Measurements from ENCODE around the gene BABAM2. TPM values are rescaled to one million over a fixed set of nuclear protein-coding genes. Genes with fewer than 3 reads are reported as not detected.

BABAM2 gene
- total and polyA plus RNA-seq, 10 of the 15 experiments (the other 5 are each of a cell fraction or from before 2014, with no cell fraction given), result 30.7 to 59.9 (median 44.5) TPM

GRCh38 chr2:27946530-27947060, 56.1 kb downstream of the BABAM2 start:
- 76% methylated on average over 5 of the region's 5 CpGs for WGBS (ENCODE audit: insufficient coverage, insufficient replicate concordance, low lambda C conversion rate, missing lambda C conversion rate)
- no peaks in the 10 kb centered on the region; the same call in 2 of the 3 replicates for H3K9me3 ChIP-seq (replicated peaks; ENCODE audit: control insufficient read depth, insufficient read depth, low read length)
- H3K4me1 ChIP-seq (ENCODE audit: control insufficient read depth, insufficient read depth, low read length), result no peaks in the 10 kb centered on the region
- H3K27ac ChIP-seq (ENCODE audit: control insufficient read depth, insufficient read depth), result no peak overlapping the region
- DNase-seq (ENCODE audit: low read depth, low spot score) (no peak), FAIRE-seq (no peak), ATAC-seq (no peak)
- H2AFZ ChIP-seq (ENCODE audit: control insufficient read depth, low read depth, low read length), result no peak overlapping the region
- intact Hi-C loops (cut with micrococcal nuclease; ENCODE audit: unreplicated experiment) (no loop called here), in situ Hi-C loops (cut with MboI) (no loop called here)
- no peak overlapping the region for H3K4me2 ChIP-seq (ENCODE audit: control insufficient read depth, insufficient read depth)
- RAD21 ChIA-PET (ENCODE audit: unreplicated experiment), result no interaction called here
- POLR2A ChIA-PET, result no interaction called here
- no peak overlapping the region for H3K9ac ChIP-seq (ENCODE audit: control insufficient read depth, insufficient read depth, low read length)
- SMC1A ChIA-PET (ENCODE audit: uncharacterized antibody, unreplicated experiment), result interaction anchor here (0.6 kb wide), 1 partner anchor 1265 kb away, joined by 3 read pairs; no protein-coding TSS in a partner anchor
- TF ChIP-seq POU2F2 (IDR thresholded peaks at IDR 0.05; ENCODE audit: borderline replicate concordance, low read depth, low read length) (no peak), HSF1 (IDR thresholded peaks at IDR 0.05; ENCODE audit: low read depth, low read length) (no peak)
- BruUV-seq (replicated peaks), result no TSS peak
- CTCF ChIA-PET, result no interaction called here
- no peaks in the 10 kb centered on the region for H3K79me2 ChIP-seq (ENCODE audit: control insufficient read depth, insufficient read depth, low read length)
- H3K4me3 ChIP-seq, result no peak overlapping the region
- H3K36me3 ChIP-seq (ENCODE audit: control insufficient read depth in 2 of 2, insufficient read depth in 2 of 2, low read length in 1 of 2), result peaks cover 0 to 1% of the 10 kb centered on the region in 2 experiments; a peak in 2 of 4 replicates
- H3K27me3 ChIP-seq (replicated peaks in 1 of 2; ENCODE audit: control insufficient read depth in 2 of 2, insufficient read depth in 2 of 2, low read length in 1 of 2), result no peaks in the 10 kb centered on the region
- H4K20me1 ChIP-seq (ENCODE audit: control insufficient read depth, insufficient read depth), result no peaks in the 10 kb centered on the region

- BruUV-seq (replicated peaks), result no TSS peak
- no peaks in the 10 kb centered on the region for H3K36me3 ChIP-seq (ENCODE audit: control insufficient read depth in 2 of 2, insufficient read depth in 2 of 2, low read length in 1 of 2)
- in situ Hi-C loops (cut with MboI), result no loop called here
- H3K27ac ChIP-seq (ENCODE audit: control insufficient read depth, insufficient read depth), result no peak overlapping the region
- no peak overlapping the region for H3K4me2 ChIP-seq (ENCODE audit: control insufficient read depth, insufficient read depth)
- DNase-seq (ENCODE audit: low read depth, low spot score) (no peak), FAIRE-seq (no peak), ATAC-seq (no peak)
- H3K9me3 ChIP-seq (replicated peaks; ENCODE audit: control insufficient read depth, insufficient read depth, low read length), result no peaks in the 10 kb centered on the region; the same call in 1 of the 3 replicates
- ChIA-PET CTCF (interaction anchor here (0.6 kb wide), 1 partner anchor 118 kb away, joined by 3 read pairs; no protein-coding TSS in a partner anchor), POLR2A (no interaction called here), SMC1A (ENCODE audit: uncharacterized antibody, unreplicated experiment) (no interaction called here), RAD21 (ENCODE audit: unreplicated experiment) (no interaction called here)
- no peak overlapping the region for H2AFZ ChIP-seq (ENCODE audit: control insufficient read depth, low read depth, low read length)
- H3K4me3 ChIP-seq, result no peak overlapping the region
- 100% methylated on average over 1 of the region's 1 CpG for WGBS (ENCODE audit: insufficient coverage, insufficient replicate concordance, low lambda C conversion rate, missing lambda C conversion rate)
- H4K20me1 ChIP-seq (ENCODE audit: control insufficient read depth, insufficient read depth), result no peaks in the 10 kb centered on the region
- intact Hi-C loops (cut with micrococcal nuclease; ENCODE audit: unreplicated experiment), result no loop called here
- H3K4me1 ChIP-seq (ENCODE audit: control insufficient read depth, insufficient read depth, low read length), result peaks cover 4% of the 10 kb centered on the region; the same call in 1 of the 2 replicates
- no peaks in the 10 kb centered on the region for H3K79me2 ChIP-seq (ENCODE audit: control insufficient read depth, insufficient read depth, low read length)
- no peak overlapping the region for H3K9ac ChIP-seq (ENCODE audit: control insufficient read depth, insufficient read depth, low read length)
- H3K27me3 ChIP-seq (replicated peaks in 1 of 2; ENCODE audit: control insufficient read depth in 2 of 2, insufficient read depth in 2 of 2, low read length in 1 of 2), result no peaks in the 10 kb centered on the region
- TF ChIP-seq JUND (IDR thresholded peaks at IDR 0.05; ENCODE audit: low read depth, low read length) (no peak), BHLHE40 (IDR thresholded peaks at IDR 0.05; ENCODE audit: borderline replicate concordance in 1 of 2, low read depth in 2 of 2, low read length in 1 of 2) (no peak), SIX5 (IDR thresholded peaks at IDR 0.05; ENCODE audit: low read depth, low read length, severe bottlenecking) (no peak), TARDBP (IDR thresholded peaks at IDR 0.05; ENCODE audit: borderline replicate concordance) (no peak), TCF3 (IDR thresholded peaks at IDR 0.05; ENCODE audit: borderline replicate concordance, insufficient read depth, low read depth, low read length) (no peak), MLLT1 (IDR thresholded peaks at IDR 0.05) (no peak), FOXK2 (IDR thresholded peaks at IDR 0.05) (no peak), ZNF217 (IDR thresholded peaks at IDR 0.05) (no peak), SREBF1 (IDR thresholded peaks at IDR 0.05; ENCODE audit: low read length) (no peak), STAT1 (conservative IDR thresholded peaks at IDR 0.05) (no peak), YY1 (IDR thresholded peaks at IDR 0.05; ENCODE audit: low read depth, low read length) (no peak), HSF1 (IDR thresholded peaks at IDR 0.05; ENCODE audit: low read depth, low read length) (no peak), IKZF2 (IDR thresholded peaks at IDR 0.05) (no peak)
These were observed 61.5 kb downstream of the BABAM2 start for GRCh38 chr2:27952070-27952469.
